Transverse colon (tissue), 4 donors: ENCODE measurements around the gene ZRANB3. TPM values are rescaled to one million over a fixed set of nuclear protein-coding genes. Genes with fewer than 3 reads are reported as not detected.

ENCODE experiments used
- DNase-seq: peaks from one replicate; pipeline ENCODE4 v3.0.0-alpha.2; 2019
- H3K27ac ChIP-seq, 4 donors: fragments of 200-600 bp; sonication (generic); 2 replicates each; pipeline ENCODE4 v1.5.1; 2016 to 2018; ENCODE audit warnings: inconsistent platforms in 4 of 4
- H3K27me3 ChIP-seq: fragments of 200-600 bp; sonication (generic); 2 replicates; pipeline ENCODE4 v1.5.1; 2017; ENCODE audit warnings: inconsistent platforms
- H3K36me3 ChIP-seq, 4 donors: fragments of 200-600 bp; sonication (generic); 2 replicates each; pipeline ENCODE4 v1.5.1; 2017 to 2019; ENCODE audit warnings: inconsistent platforms in 4 of 4
- H3K4me1 ChIP-seq, 4 donors: fragments of 200-600 bp; sonication (generic); 2 replicates each; pipeline ENCODE4 v1.5.1; 2017 to 2020; ENCODE audit warnings: inconsistent platforms in 4 of 4
- H3K4me3 ChIP-seq, 4 donors: fragments of 200-600 bp; sonication (generic); 1 replicate in 1 of 4; 2 replicates in 3 of 4; pipeline versions ENCODE4 v1.5.1 to v1.6.1; 2017 to 2019; ENCODE audit warnings: inconsistent platforms in 4 of 4
- H3K9me3 ChIP-seq, 2 donors: fragments of 200-600 bp; sonication (generic); 2 replicates each; pipeline ENCODE4 v1.5.1; 2017 to 2019; ENCODE audit warnings: inconsistent platforms in 2 of 2
- EP300 ChIP-seq: sonication (generic); formaldehyde crosslinking; IDR thresholded peaks from one replicate; pipeline ENCODE4 v1.6.1; 2017; ENCODE audit warnings: antibody characterized with exemption, low read depth
- POLR2A ChIP-seq: fragments of 450-650 bp; IDR thresholded peaks from one replicate; pipeline ENCODE4 v1.6.1; 2016; ENCODE audit warnings: antibody characterized with exemption, mild to moderate bottlenecking, moderate library complexity
- POLR2AphosphoS5 ChIP-seq, 3 donors: sonication (generic); formaldehyde crosslinking; IDR thresholded peaks; one replicate each; pipeline ENCODE4 v1.6.1; 2016; ENCODE audit warnings: antibody characterized with exemption in 3 of 3
- WGBS, 2 donors: methylation state at CpG; one replicate each; pipeline ENCODE4 v1.1.5; 2018; ENCODE audit warnings: low coverage in 1 of 2; 5-methylcytosine and 5-hydroxymethylcytosine counted together
- in situ Hi-C, 4 donors: fragments of 200-750 bp; cut with MboI; loops; one replicate each; pipeline versions ENCODE4 v1.15.0 to v1.15.1; 2017; ENCODE audit warnings: low sequenced_read_pairs in 3 of 4, low pct_ligation_motif_present in 1 of 4, low pct_unique_long_range_greater_than_20kb in 1 of 4
- intact Hi-C: fragments of 100-400 bp; cut with DNase I; formaldehyde crosslinking; loops from one replicate; pipeline ENCODE4 v1.15.1; 2023; ENCODE audit warnings: low total_unique reads
- total RNA-seq, 4 donors: library from RNA; depleted of rRNA; stranded (reverse); fragments of >200 nt; gene quantifications; one replicate each; pipeline ENCODE4 v1.1.0, GENCODE V29; 2016
- TF ChIP-seq, protein P1 (sequence below), 5 experiments: fragments of 200-600 bp in 3 of 5; fragments of 450-650 bp in 2 of 5; sonication (generic) in 3 of 5; IDR thresholded peaks; 1 replicate in 2 of 5; 2 replicates in 3 of 5; pipeline ENCODE4 v1.5.1; 2016 to 2017; ENCODE audit warnings: antibody characterized with exemption in 5 of 5, inconsistent platforms in 3 of 5, mild to moderate bottlenecking in 2 of 5, moderate library complexity in 1 of 5

Gene ZRANB3
- total RNA-seq, 4 donors from 2014 or later: 0.37 to 3.0 (median 1.6) TPM

DNA sequence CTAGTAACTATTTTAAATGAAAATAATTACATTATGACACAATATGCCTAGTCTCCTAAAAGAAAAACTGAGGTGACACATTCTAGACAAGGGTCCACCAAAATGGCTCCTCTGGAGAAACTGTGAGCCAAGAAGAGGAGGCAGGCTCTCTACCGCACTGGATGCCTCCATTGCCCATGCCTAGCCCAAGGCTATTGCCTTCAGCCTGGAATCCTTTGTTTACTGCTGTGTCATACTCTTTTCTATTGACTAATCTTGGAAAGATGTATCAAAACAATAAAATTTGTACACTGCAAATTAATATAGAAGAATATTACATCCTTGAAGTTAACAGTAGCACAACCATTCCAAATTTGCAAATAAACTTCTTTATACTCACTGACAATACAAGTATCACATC, 311.8 kb downstream of the ZRANB3 start:
- 88 to 100% methylated on average over 1 of the region's 1 CpG for WGBS, 2 donors

GRCh38 chr2:135218426-135218825, 312.6 kb downstream of the ZRANB3 start:
- TF ChIP-seq, protein P1, sequence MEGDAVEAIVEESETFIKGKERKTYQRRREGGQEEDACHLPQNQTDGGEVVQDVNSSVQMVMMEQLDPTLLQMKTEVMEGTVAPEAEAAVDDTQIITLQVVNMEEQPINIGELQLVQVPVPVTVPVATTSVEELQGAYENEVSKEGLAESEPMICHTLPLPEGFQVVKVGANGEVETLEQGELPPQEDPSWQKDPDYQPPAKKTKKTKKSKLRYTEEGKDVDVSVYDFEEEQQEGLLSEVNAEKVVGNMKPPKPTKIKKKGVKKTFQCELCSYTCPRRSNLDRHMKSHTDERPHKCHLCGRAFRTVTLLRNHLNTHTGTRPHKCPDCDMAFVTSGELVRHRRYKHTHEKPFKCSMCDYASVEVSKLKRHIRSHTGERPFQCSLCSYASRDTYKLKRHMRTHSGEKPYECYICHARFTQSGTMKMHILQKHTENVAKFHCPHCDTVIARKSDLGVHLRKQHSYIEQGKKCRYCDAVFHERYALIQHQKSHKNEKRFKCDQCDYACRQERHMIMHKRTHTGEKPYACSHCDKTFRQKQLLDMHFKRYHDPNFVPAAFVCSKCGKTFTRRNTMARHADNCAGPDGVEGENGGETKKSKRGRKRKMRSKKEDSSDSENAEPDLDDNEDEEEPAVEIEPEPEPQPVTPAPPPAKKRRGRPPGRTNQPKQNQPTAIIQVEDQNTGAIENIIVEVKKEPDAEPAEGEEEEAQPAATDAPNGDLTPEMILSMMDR (IDR thresholded peaks at IDR 0.05): no peak
- TF ChIP-seq EP300 (no peak), POLR2A (no peak), POLR2AphosphoS5 (IDR thresholded peaks at IDR 0.05) (no peak)
- H3K4me1 ChIP-seq: no peaks in the 10 kb centered on the region
- no peaks in the 10 kb centered on the region for H3K36me3 ChIP-seq
- H3K27me3 ChIP-seq: no peaks in the 10 kb centered on the region
- 96 to 97% methylated on average over 2 of the region's 2 CpGs for WGBS, 2 donors
- intact Hi-C loops (no loop called here), in situ Hi-C loops (no loop called here)
- no peak overlapping the region for H3K27ac ChIP-seq
- no peaks in the 10 kb centered on the region for H3K9me3 ChIP-seq
- no peak for DNase-seq
- no peak overlapping the region for H3K4me3 ChIP-seq

More for the DNA sequence above, 311.8 kb downstream of the ZRANB3 start:
- H3K27ac ChIP-seq: no peak overlapping the region
- H3K4me3 ChIP-seq: no peak overlapping the region
- in situ Hi-C loops (no loop called here), intact Hi-C loops (no loop called here)
- H3K9me3 ChIP-seq: no peaks in the 10 kb centered on the region
- H3K27me3 ChIP-seq: no peaks in the 10 kb centered on the region
- DNase-seq: no peak
- H3K4me1 ChIP-seq: no peaks in the 10 kb centered on the region
- H3K36me3 ChIP-seq: no peaks in the 10 kb centered on the region
- TF ChIP-seq, protein P1 (IDR thresholded peaks at IDR 0.05): no peak

GRCh38 chr2:135212757-135213156, 318.3 kb downstream of the ZRANB3 start:
- intact Hi-C loops: no loop called here
- DNase-seq: no peak

DNA sequence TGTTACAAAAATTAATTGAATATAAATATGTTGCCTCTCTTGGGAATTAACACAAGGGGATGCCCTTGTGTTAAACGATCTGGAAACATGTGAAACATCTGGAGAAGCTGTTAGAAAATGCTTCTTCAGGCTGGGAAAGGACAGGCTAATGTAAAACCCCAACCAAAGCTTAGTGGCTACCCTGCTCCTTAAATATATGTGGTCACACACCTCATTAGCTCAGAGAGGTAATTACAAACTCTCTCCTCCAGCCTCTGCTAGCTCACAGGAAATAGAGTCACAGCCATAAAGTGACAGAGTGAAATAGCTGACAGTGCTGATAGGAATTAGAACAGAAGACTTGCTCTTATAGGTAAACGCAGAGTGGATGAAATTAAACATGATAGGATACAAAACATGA, 323.0 kb downstream of the ZRANB3 start:
- in situ Hi-C loops (no loop called here), intact Hi-C loops (no loop called here)
- Histone ChIP-seq H3K4me1 (no peaks in the 10 kb centered on the region), H3K4me3 (no peak overlapping the region), H3K27ac (no peak overlapping the region), H3K27me3 (no peaks in the 10 kb centered on the region), H3K36me3 (no peaks in the 10 kb centered on the region), H3K9me3 (no peaks in the 10 kb centered on the region)
- DNase-seq: no peak
- WGBS, 2 donors: 51 to 77% methylated on average over 2 of the region's 2 CpGs
- TF ChIP-seq POLR2A (no peak), EP300 (no peak), POLR2AphosphoS5 (IDR thresholded peaks at IDR 0.05) (no peak)
- TF ChIP-seq, protein P1 (IDR thresholded peaks at IDR 0.05): no peak

More at GRCh38 chr2:135212757-135213156, 318.3 kb downstream of the ZRANB3 start:
- Histone ChIP-seq H3K9me3 (no peaks in the 10 kb centered on the region), H3K27ac (no peak overlapping the region), H3K36me3 (no peaks in the 10 kb centered on the region), H3K27me3 (no peaks in the 10 kb centered on the region), H3K4me3 (no peak overlapping the region), H3K4me1 (no peaks in the 10 kb centered on the region)
- no peak for TF ChIP-seq EP300
- TF ChIP-seq POLR2AphosphoS5 (IDR thresholded peaks at IDR 0.05): no peak
- TF ChIP-seq POLR2A: no peak
- TF ChIP-seq, protein P1 (IDR thresholded peaks at IDR 0.05): no peak
- in situ Hi-C loops: no loop called here
- WGBS, 2 donors: 85 to 100% methylated on average over 2 of the region's 2 CpGs
